ENCODE results near the gene PPP5C.

DNA sequence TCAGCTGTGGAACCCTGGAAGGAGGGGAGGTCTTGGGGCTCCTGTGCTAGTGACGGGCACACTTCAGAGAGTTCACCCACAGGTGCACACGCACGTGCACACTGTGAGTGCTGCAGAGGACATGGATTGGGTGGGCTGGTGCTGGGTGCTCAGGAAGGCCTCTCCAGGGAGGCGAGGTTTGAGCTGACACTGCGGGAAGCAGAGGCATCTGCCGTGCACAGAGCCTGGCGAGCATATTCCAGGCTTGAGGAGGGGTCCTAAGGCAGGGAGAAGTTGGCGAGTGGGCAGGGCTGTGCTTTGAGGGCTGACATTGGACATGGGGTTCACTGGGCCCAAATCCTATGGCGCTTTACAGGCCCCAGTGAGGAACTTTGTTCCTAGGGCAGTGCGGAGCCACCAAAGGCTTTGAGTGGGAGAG is 40.8 kb downstream of the PPP5C start:
- TF ChIP-seq, protein P1, sequence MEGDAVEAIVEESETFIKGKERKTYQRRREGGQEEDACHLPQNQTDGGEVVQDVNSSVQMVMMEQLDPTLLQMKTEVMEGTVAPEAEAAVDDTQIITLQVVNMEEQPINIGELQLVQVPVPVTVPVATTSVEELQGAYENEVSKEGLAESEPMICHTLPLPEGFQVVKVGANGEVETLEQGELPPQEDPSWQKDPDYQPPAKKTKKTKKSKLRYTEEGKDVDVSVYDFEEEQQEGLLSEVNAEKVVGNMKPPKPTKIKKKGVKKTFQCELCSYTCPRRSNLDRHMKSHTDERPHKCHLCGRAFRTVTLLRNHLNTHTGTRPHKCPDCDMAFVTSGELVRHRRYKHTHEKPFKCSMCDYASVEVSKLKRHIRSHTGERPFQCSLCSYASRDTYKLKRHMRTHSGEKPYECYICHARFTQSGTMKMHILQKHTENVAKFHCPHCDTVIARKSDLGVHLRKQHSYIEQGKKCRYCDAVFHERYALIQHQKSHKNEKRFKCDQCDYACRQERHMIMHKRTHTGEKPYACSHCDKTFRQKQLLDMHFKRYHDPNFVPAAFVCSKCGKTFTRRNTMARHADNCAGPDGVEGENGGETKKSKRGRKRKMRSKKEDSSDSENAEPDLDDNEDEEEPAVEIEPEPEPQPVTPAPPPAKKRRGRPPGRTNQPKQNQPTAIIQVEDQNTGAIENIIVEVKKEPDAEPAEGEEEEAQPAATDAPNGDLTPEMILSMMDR (IDR thresholded peaks at IDR 0.05), result no peak
- TF ChIP-seq EP300 (IDR thresholded peaks at IDR 0.05), result no peak
